IMR-90 (cell line): ENCODE results near the gene CDC42BPA. TPM values are rescaled to one million over a fixed set of nuclear protein-coding genes. Genes with fewer than 3 reads are reported as not detected.

Source experiments
- ATAC-seq: fragments of 200-7000 bp; cut with Tn5 transposase; 2 replicates; pipeline ENCODE4 v1.9.1; 2020; ENCODE audit warnings: low read depth, mild to moderate bottlenecking, moderate library complexity
- BruUV-seq: library from RNA; stranded (reverse); fragments of 400-500 nt; replicated peaks from 2 replicates; lab custom pipeline; 2021; lab: Mats Ljungman, UMichigan
- CTCF ChIA-PET: fragments of 300-600 bp; formaldehyde crosslinking; extraction: SDS; loops from one replicate; lab custom pipeline; 2021; ENCODE audit warnings: antibody characterized with exemption; lab: Yijun Ruan, JAX
- POLR2A ChIA-PET: fragments of 300-600 bp; sonication (Branson Sonifier 250); formaldehyde crosslinking; loops from one replicate; lab custom pipeline; 2022; ENCODE audit warnings: antibody characterized with exemption; ENCODE audit not compliant: unreplicated experiment; lab: Charles Lee
- DNase-seq: peaks from one replicate; pipeline ENCODE4 v3.0.0; 2013
- H2AFZ ChIP-seq: replicated peaks from 2 replicates; pipeline ENCODE3; 2013; ENCODE audit warnings: low read length, mild to moderate bottlenecking; ENCODE audit not compliant: poor library complexity
- H2AK5ac ChIP-seq: 2 replicates; pipeline ENCODE4 v1.6.1; 2013; ENCODE audit warnings: low read depth, low read length, inconsistent platforms
- H2AK9ac ChIP-seq: replicated peaks from 2 replicates; pipeline ENCODE3; 2013; ENCODE audit warnings: mild to moderate bottlenecking, low read depth, low read length, moderate library complexity; ENCODE audit not compliant: poor library complexity
- H2BK120ac ChIP-seq: 2 replicates; pipeline ENCODE4 v1.6.1; 2013; ENCODE audit warnings: low read depth, low read length, inconsistent platforms
- H2BK15ac ChIP-seq: 3 replicates; pipeline ENCODE4 v1.6.1; 2013; ENCODE audit warnings: low read depth, low read length, inconsistent platforms
- H2BK20ac ChIP-seq: 2 replicates; pipeline ENCODE4 v1.6.1; 2013; ENCODE audit warnings: low read depth, mild to moderate bottlenecking, inconsistent platforms, low read length, moderate library complexity
- H2BK5ac ChIP-seq: 2 replicates; pipeline ENCODE4 v1.6.1; 2013; ENCODE audit warnings: mild to moderate bottlenecking, low read depth, low read length, inconsistent platforms; ENCODE audit not compliant: poor library complexity, severe bottlenecking
- H3K14ac ChIP-seq: replicated peaks from 2 replicates; pipeline ENCODE4 v1.6.1; 2013; ENCODE audit warnings: low read depth, low read length, inconsistent platforms
- H3K18ac ChIP-seq: 2 replicates; pipeline ENCODE4 v1.6.1; 2013; ENCODE audit warnings: low read depth, low read length, control low read depth
- H3K23ac ChIP-seq: 2 replicates; pipeline ENCODE4 v1.6.1; 2013; ENCODE audit warnings: low read depth, low read length, inconsistent platforms
- H3K27ac ChIP-seq: 2 replicates; pipeline ENCODE4 v1.5.1; 2013; ENCODE audit warnings: mild to moderate bottlenecking, control low read depth, low read length; ENCODE audit not compliant: insufficient read depth
- H3K27me3 ChIP-seq: 2 replicates; pipeline ENCODE4 v1.6.1; 2013; ENCODE audit warnings: low read length; ENCODE audit not compliant: control insufficient read depth, insufficient read depth
- H3K36me3 ChIP-seq: 2 replicates; pipeline ENCODE4 v1.6.1; 2013; ENCODE audit warnings: low read length, mixed read lengths; ENCODE audit not compliant: control insufficient read depth, insufficient read depth
- H3K4ac ChIP-seq: 2 replicates; pipeline ENCODE4 v1.6.1; 2013; ENCODE audit warnings: low read depth, low read length, inconsistent platforms
- H3K4me1 ChIP-seq: 2 replicates; pipeline ENCODE4 v1.6.1; 2013; ENCODE audit warnings: low read length, mixed read lengths; ENCODE audit not compliant: control insufficient read depth, insufficient read depth
- H3K4me2 ChIP-seq: 2 replicates; pipeline ENCODE4 v1.6.1; 2013; ENCODE audit warnings: low read depth, mild to moderate bottlenecking, control low read depth, low read length, moderate library complexity
- H3K4me3 ChIP-seq: 2 replicates; pipeline ENCODE4 v1.5.1; 2013; ENCODE audit warnings: low read depth, mild to moderate bottlenecking, control low read depth, low read length, moderate library complexity; ENCODE audit not compliant: insufficient read depth
- H3K56ac ChIP-seq: 2 replicates; pipeline ENCODE4 v1.6.1; 2013; ENCODE audit warnings: low read length, inconsistent platforms; ENCODE audit not compliant: insufficient read depth; ENCODE audit errors: extremely low read depth
- H3K79me1 ChIP-seq, 2 experiments: 2 replicates each; pipeline ENCODE4 v1.6.1; 2013; ENCODE audit warnings: low read length in 2 of 2, inconsistent platforms in 1 of 2, low read depth in 1 of 2
- H3K9ac ChIP-seq: 2 replicates; pipeline ENCODE4 v1.6.1; 2013; ENCODE audit warnings: low read depth, low read length, control low read depth
- H3K9me1 ChIP-seq: 2 replicates; pipeline ENCODE4 v1.6.1; 2013; ENCODE audit warnings: low read length, inconsistent platforms; ENCODE audit not compliant: insufficient read depth
- H3K9me3 ChIP-seq: 2 replicates; pipeline ENCODE4 v1.6.1; 2013; ENCODE audit warnings: low read length; ENCODE audit not compliant: control insufficient read depth, insufficient read depth
- H4K20me1 ChIP-seq: 2 replicates; pipeline ENCODE4 v1.6.1; 2013; ENCODE audit warnings: low read length, inconsistent platforms; ENCODE audit not compliant: insufficient read depth
- H4K5ac ChIP-seq: 2 replicates; pipeline ENCODE4 v1.6.1; 2013; ENCODE audit warnings: mild to moderate bottlenecking, low read depth, low read length, control low read depth
- H4K8ac ChIP-seq, 2 experiments: 2 replicates each; pipeline ENCODE4 v1.6.1; 2013; ENCODE audit warnings: low read depth in 2 of 2, low read length in 2 of 2, control low read depth in 1 of 2, inconsistent platforms in 1 of 2
- H4K91ac ChIP-seq: 2 replicates; pipeline ENCODE4 v1.6.1; 2013; ENCODE audit warnings: low read depth, low read length, inconsistent platforms; ENCODE audit not compliant: insufficient read depth
- BHLHE40 ChIP-seq: fragments of 150-350 bp; IDR thresholded peaks from 2 replicates; pipeline ENCODE4 v1.6.1; 2016; ENCODE audit warnings: mild to moderate bottlenecking, low read depth, low read length
- CEBPB ChIP-seq: IDR thresholded peaks from 2 replicates; pipeline ENCODE4 v1.6.1; 2012; ENCODE audit warnings: low read depth, low read length, improper control_type of control experiment
- CTCF ChIP-seq: conservative IDR thresholded peaks from 2 replicates; pipeline ENCODE4 v1.5.1; 2012; ENCODE audit warnings: mild to moderate bottlenecking, low read depth, low read length, improper control_type of control experiment
- FOS ChIP-seq: fragments of 150-350 bp; IDR thresholded peaks from 2 replicates; pipeline ENCODE4 v1.6.1; 2016; ENCODE audit warnings: low read depth, low read length
- MAFK ChIP-seq: IDR thresholded peaks from 2 replicates; pipeline ENCODE4 v1.6.1; 2012; ENCODE audit warnings: low read depth, low read length, improper control_type of control experiment
- MAZ ChIP-seq: IDR thresholded peaks from 2 replicates; pipeline ENCODE4 v1.6.1; 2012; ENCODE audit warnings: low read depth, mild to moderate bottlenecking, low read length, improper control_type of control experiment, moderate library complexity, borderline replicate concordance
- MXI1 ChIP-seq: IDR thresholded peaks from 2 replicates; pipeline ENCODE4 v1.6.1; 2012; ENCODE audit warnings: low read depth, mild to moderate bottlenecking, low read length, moderate library complexity, borderline replicate concordance
- NFE2L2 ChIP-seq: fragments of 150-350 bp; IDR thresholded peaks from 2 replicates; pipeline ENCODE4 v1.6.1; 2016; ENCODE audit warnings: low read depth, mild to moderate bottlenecking, low read length
- POLR2A ChIP-seq: IDR thresholded peaks from 2 replicates; pipeline ENCODE4 v1.6.1; 2012; ENCODE audit warnings: mild to moderate bottlenecking, low read depth, low read length
- RFX5 ChIP-seq: IDR thresholded peaks from 2 replicates; pipeline ENCODE4 v1.8.0; 2012; ENCODE audit warnings: low read depth, mild to moderate bottlenecking, low read length, moderate library complexity
- USF2 ChIP-seq: fragments of 150-350 bp; IDR thresholded peaks from 2 replicates; pipeline ENCODE4 v1.6.1; 2017; ENCODE audit warnings: mild to moderate bottlenecking, antibody characterized with exemption, low read length, low read depth
- WGBS, 2 experiments: methylation state at CpG; one replicate each; pipeline versions ENCODE4 v1.1.5 to v1.1.7; 2013; ENCODE audit warnings: missing lambda C conversion rate in 2 of 2; ENCODE audit not compliant: insufficient read length in 1 of 2; ENCODE audit errors: extremely low coverage in 2 of 2; 5-methylcytosine and 5-hydroxymethylcytosine counted together
- dilution Hi-C: fragments of 300-500 bp; cut with HindIII; formaldehyde crosslinking; loops from one replicate; pipeline ENCODE4 v1.14.3; 2018; ENCODE audit warnings: low sequenced_read_pairs; ENCODE audit not compliant: unreplicated experiment
- in situ Hi-C: fragments of 300-500 bp; cut with MboI; formaldehyde crosslinking; loops from 3 replicates; pipeline ENCODE4 v1.14.3; 2019; ENCODE audit warnings: low sequenced_read_pairs, inconsistent platforms, mixed read lengths
- intact Hi-C: fragments of 100-400 bp; cut with micrococcal nuclease; formaldehyde crosslinking; loops from 2 replicates; pipeline ENCODE4 v1.10.0; 2022
- polyA plus RNA-seq, 3 experiments: library from polyadenylated mRNA; depleted of rRNA; stranded (reverse); fragments of >200 nt; gene quantifications; 2 replicates each; pipeline ENCODE4 v1.2.3, GENCODE V29; 2012; ENCODE audit warnings: low replicate concordance in 1 of 3
- total RNA-seq: library from RNA; depleted of rRNA; stranded (reverse); fragments of >200 nt; gene quantifications from 2 replicates; pipeline ENCODE4 v1.2.3, GENCODE V29; 2012

Gene CDC42BPA
- total and polyA plus RNA-seq, 2 of the 4 experiments (the other 2 are of a cell fraction) = 9.4 to 27.8 TPM

GRCh38 chr1:227298512-227299240, 19.6 kb downstream of the CDC42BPA start (continued):
- TF ChIP-seq MAFK (no peak), NFE2L2 (no peak)

GRCh38 chr1:227297073-227297793, 21.1 kb downstream of the CDC42BPA start:
- no peak overlapping the region for H4K91ac ChIP-seq
- dilution Hi-C loops = no loop called here
- CTCF ChIA-PET = no interaction called here
- in situ Hi-C loops = no loop called here
- no peak overlapping the region for H3K4me2 ChIP-seq
- DNase-seq = no peak
- H4K8ac ChIP-seq = no peak overlapping the region
- H2BK20ac ChIP-seq = no peak overlapping the region
- H2AFZ ChIP-seq = no peak overlapping the region
- no peak overlapping the region for H3K27ac ChIP-seq
- no peak overlapping the region for H4K5ac ChIP-seq
- H3K9me1 ChIP-seq = no peaks in the 10 kb centered on the region
- intact Hi-C loops = no loop called here
- ATAC-seq = no peak
- no peaks in the 10 kb centered on the region for H3K9me3 ChIP-seq
- TF ChIP-seq RFX5 = no peak
- TF ChIP-seq NFE2L2 = no peak
- no peak for TF ChIP-seq POLR2A
- no peak for TF ChIP-seq USF2
- no peak for TF ChIP-seq MXI1
- no peak for TF ChIP-seq FOS
- no peak for TF ChIP-seq MAFK
- no peak for TF ChIP-seq BHLHE40
- TF ChIP-seq MAZ = no peak
- TF ChIP-seq CTCF = no peak
- TF ChIP-seq CEBPB = no peak
- no peak overlapping the region for H3K4ac ChIP-seq
- no peaks in the 10 kb centered on the region for H3K27me3 ChIP-seq
- no peak overlapping the region for H2BK15ac ChIP-seq
- no peak overlapping the region for H2AK5ac ChIP-seq
- H3K4me3 ChIP-seq = no peak overlapping the region
- H3K9ac ChIP-seq = no peak overlapping the region
- POLR2A ChIA-PET = no interaction called here
- H3K18ac ChIP-seq = no peak overlapping the region
- H2BK5ac ChIP-seq = no peak overlapping the region
- H2AK9ac ChIP-seq = no peak overlapping the region
- H3K56ac ChIP-seq = no peak overlapping the region
- no CpG with 5 or more reads among the region's 4 CpGs for WGBS, 2 experiments
- peaks cover 3% of the 10 kb centered on the region for H3K4me1 ChIP-seq
- no peak overlapping the region for H3K14ac ChIP-seq
- H4K20me1 ChIP-seq = peaks cover 17% of the 10 kb centered on the region; the same call in 1 of the 2 replicates
- H3K79me1 ChIP-seq = peaks cover 17 to 38% of the 10 kb centered on the region in 2 experiments
- no peak overlapping the region for H2BK120ac ChIP-seq
- no TSS peak for BruUV-seq
- H3K36me3 ChIP-seq = peaks cover 1% of the 10 kb centered on the region
- no peak overlapping the region for H3K23ac ChIP-seq
